CD4-positive, alpha-beta T cell treated with Interleukin-17A for 4 hours (primary cell): ENCODE results near the gene HLA-DQA1.
"Not testable (repeated sequence)": the region's sequence is repeated elsewhere in the genome, so short reads cannot be mapped to it uniquely, and the experiment has no call there.

Experiments
- DNase-seq: peaks from one replicate; pipeline ENCODE4 v3.0.0-alpha.2; 2020; ENCODE audit warnings: mixed read lengths

HLA-DQA1 gene

GRCh38 chr6:32622545-32623401 is 14.4 kb upstream of the HLA-DQA1 start:
- DNase-seq: peak; percentile 50

GRCh38 chr6:32623693-32624092 is 13.5 kb upstream of the HLA-DQA1 start:
- peak; percentile 17 for DNase-seq

- no peak for DNase-seq
These were observed 12.6 kb upstream of the HLA-DQA1 start for GRCh38 chr6:32624565-32624964.

- DNase-seq: no peak
These were observed 12.1 kb upstream of the HLA-DQA1 start for GRCh38 chr6:32625137-32625536.

- no peak for DNase-seq
These were observed 10.0 kb upstream of the HLA-DQA1 start for GRCh38 chr6:32627249-32627648.

- DNase-seq: peak; percentile 43
These were observed 9.4 kb upstream of the HLA-DQA1 start for GRCh38 chr6:32627831-32628230.

GRCh38 chr6:32629793-32630192 is 7.4 kb upstream of the HLA-DQA1 start:
- not testable (repeated sequence) for DNase-seq

- no peak for DNase-seq
These were observed 1.6 kb upstream of the HLA-DQA1 start for GRCh38 chr6:32635526-32636123.

GRCh38 chr6:32637883-32638282 is 677 bp downstream of the HLA-DQA1 start:
- no peak for DNase-seq

- no peak for DNase-seq
These were observed 1.5 kb downstream of the HLA-DQA1 start for GRCh38 chr6:32638532-32639219.

- DNase-seq: no peak
These were observed 2.5 kb downstream of the HLA-DQA1 start for GRCh38 chr6:32639440-32640394.

- DNase-seq: no peak
These were observed 3.9 kb downstream of the HLA-DQA1 start for GRCh38 chr6:32641122-32641521.

GRCh38 chr6:32641785-32642719 is 4.8 kb downstream of the HLA-DQA1 start:
- DNase-seq: not testable (repeated sequence)

GRCh38 chr6:32642720-32643106 is 5.5 kb downstream of the HLA-DQA1 start:
- DNase-seq: no peak

GRCh38 chr6:32643904-32644303 is 6.7 kb downstream of the HLA-DQA1 start:
- no peak for DNase-seq

GRCh38 chr6:32645047-32645703 is 8.0 kb downstream of the HLA-DQA1 start:
- DNase-seq: no peak

GRCh38 chr6:32655203-32655710 is 18.1 kb downstream of the HLA-DQA1 start:
- DNase-seq: no peak

GRCh38 chr6:32657329-32657728 is 20.1 kb downstream of the HLA-DQA1 start:
- DNase-seq: not testable (repeated sequence)

- not testable (repeated sequence) for DNase-seq
These were observed 20.6 kb downstream of the HLA-DQA1 start for GRCh38 chr6:32657819-32658218.

GRCh38 chr6:32658268-32658897 is 21.2 kb downstream of the HLA-DQA1 start:
- DNase-seq: no peak
